GM21360 (cell line): ENCODE results near the gene PARP3.
A peak's percentile ranks its signal among the peaks of the same experiment; 100 is the strongest.
"Not testable (repeated sequence)": the region's sequence is repeated elsewhere in the genome, so short reads cannot be mapped to it uniquely, and the experiment has no call there.

Source experiments
- ATAC-seq: cut with Tn5 transposase; IDR thresholded peaks from one replicate; pipeline ENCODE4 v1.9.1; 2021; ENCODE audit warnings: mild to moderate bottlenecking, moderate library complexity; ENCODE audit not compliant: unreplicated experiment

PARP3 gene

GRCh38 chr3:51983578-51984268 lies 41.6 kb downstream of the PARP3 start:
- ATAC-seq = no peak

GRCh38 chr3:51984269-51984647 lies 42.1 kb downstream of the PARP3 start:
- no peak for ATAC-seq

DNA sequence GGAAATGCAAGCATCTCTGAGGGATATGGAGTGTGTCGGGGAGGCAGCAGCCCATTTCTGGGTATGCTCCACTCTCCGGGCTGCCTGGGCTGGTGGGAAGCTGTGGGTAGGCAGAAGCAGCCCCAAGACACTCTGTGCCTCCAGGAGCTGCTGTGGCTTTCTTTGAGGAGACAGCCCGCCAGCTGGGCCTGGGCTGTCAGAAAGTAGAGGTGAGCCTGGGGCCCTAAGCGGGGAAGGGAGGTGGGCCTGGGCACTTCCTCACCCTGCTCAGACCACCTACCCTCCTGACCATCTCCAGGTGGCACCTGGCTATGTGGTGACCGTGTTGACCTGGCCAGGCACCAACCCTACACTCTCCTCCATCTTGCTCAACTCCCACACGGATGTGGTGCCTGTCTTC lies 42.9 kb downstream of the PARP3 start:
- ATAC-seq = no peak

DNA sequence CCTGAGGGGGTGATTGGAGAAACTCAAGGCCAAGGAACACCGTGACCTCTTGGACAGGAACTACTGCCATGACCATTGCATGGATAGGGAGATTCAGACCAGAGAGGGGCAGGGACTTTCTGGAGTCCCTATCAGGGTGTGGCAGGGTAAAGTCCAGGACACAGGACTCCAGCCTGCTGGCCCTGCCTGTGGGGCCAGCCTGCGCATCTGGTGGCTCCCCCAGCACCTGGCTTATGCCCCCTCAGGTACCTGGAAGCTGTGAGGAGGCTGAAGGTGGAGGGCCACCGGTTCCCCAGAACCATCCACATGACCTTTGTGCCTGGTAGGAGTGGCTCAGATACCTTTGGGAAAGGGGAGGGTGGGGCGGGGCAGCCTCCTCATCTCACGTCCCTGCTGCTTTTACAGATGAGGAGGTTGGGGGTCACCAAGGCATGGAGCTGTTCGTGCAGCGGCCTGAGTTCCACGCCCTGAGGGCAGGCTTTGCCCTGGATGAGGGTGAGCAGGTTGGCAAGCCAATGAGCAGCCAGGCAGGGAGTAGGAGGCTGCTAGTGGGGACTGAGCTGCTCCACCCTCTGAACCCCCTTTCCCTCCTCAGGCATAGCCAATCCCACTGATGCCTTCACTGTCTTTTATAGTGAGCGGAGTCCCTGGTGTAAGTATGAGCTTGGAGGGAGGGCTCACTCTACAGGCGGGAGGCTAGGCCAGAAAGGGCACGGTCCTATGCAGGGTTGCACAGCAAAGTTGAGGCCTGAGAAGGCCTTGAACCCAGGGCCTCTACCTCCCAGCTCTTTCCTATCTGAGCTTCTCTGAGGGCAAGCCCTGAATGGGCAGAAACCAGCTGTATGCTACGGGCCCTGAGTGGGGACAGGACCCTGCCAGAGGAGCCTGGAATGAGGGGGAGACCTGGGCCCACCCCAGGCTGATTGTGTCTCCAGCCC lies 44.1 kb downstream of the PARP3 start:
- ATAC-seq = no peak

DNA sequence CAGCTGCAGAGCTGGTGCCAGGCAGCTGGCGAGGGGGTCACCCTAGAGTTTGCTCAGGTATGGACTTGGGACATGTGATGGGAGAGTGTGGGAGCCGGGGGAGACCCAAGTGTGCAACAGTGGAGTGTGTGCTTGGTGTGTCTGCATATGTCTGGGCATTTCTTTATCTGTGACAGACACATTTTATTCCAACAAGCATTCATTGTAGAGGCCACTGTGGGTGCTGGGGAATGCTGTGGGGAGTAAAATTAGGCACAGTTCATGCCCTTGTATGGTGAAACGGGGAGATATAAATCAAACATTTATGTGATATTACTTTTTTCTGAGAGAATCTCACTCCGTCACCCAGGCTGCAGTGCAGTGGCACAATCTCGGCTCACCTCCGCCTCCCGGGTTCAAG lies 45.4 kb downstream of the PARP3 start:
- ATAC-seq = no peak

DNA sequence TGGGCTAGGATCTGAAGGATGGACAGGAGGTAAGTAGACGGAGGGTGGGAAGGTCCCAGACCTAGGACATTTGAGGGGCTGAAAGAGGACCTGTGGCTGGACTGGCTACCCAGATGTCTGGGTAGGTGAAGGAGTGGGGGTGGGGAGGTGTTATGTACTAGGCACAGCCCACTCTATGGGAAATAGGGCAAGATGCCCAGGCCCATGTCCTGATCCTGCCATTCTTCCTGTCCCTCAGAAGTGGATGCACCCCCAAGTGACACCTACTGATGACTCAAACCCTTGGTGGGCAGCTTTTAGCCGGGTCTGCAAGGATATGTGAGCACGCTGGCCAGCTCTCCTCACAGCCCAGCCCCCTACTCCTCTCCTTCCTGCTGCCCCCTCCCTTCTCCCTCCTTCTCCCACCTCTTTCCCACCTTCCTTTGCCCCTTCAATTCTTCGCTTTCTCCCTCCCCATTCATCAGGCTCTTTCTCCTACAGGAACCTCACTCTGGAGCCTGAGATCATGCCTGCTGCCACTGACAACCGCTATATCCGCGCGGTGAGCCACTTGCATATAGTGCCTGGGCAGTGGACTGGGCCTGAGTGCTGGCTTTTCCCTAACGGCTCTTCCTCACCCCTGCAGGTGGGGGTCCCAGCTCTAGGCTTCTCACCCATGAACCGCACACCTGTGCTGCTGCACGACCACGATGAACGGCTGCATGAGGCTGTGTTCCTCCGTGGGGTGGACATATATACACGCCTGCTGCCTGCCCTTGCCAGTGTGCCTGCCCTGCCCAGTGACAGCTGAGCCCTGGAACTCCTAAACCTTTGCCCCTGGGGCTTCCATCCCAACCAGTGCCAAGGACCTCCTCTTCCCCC lies 46.4 kb downstream of the PARP3 start:
- no peak for ATAC-seq

DNA sequence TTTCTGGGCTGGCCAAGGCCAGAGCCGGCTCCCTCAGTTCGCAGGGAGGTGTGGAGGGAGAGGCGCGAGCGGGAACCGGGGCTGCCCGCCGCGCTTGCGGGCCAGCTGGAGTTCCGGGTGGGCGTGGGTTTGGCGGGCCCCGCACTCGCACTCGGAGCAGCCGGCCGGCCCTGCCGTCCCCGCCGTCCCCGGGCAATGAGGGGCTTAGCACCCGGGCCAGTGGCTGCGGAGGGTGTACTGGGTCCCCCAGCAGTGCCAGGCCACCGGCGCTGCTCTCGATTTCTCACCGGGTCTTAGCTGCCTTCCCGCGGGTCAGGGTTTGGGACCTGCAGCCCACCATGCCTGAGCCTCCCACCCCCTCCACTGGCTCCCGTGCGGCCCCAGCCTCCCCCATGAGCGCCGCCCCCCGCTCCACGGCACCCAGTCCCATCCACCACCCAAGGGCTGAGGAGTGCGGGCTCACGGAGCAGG lies 48.4 kb downstream of the PARP3 start:
- ATAC-seq = not testable (repeated sequence)

- no peak for ATAC-seq
Measured at GRCh38 chr3:51992017-51992682, 50.0 kb downstream of the PARP3 start.

DNA sequence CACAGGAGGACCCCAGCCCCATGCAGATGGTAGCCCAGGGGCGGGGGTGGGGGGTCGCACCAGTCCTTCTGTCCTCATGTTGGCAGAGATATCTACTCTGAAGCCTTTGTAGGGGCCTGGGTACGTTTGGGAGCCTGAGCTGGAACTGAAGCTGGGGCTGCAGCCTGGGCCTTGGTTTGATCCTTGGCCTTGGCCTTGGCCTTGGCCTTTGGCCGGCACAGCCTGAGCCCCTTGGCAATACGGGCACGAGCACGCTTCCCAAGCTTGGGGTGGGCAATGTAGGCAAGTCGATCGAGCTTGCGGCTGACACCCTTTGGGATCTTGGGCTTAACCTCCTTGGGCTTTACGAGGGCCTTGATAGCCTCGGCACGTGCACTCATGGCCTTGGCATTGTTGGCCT lies 51.5 kb downstream of the PARP3 start:
- not testable (repeated sequence) for ATAC-seq

- no peak for ATAC-seq
Measured at GRCh38 chr3:51994530-51994929, 52.4 kb downstream of the PARP3 start.

DNA sequence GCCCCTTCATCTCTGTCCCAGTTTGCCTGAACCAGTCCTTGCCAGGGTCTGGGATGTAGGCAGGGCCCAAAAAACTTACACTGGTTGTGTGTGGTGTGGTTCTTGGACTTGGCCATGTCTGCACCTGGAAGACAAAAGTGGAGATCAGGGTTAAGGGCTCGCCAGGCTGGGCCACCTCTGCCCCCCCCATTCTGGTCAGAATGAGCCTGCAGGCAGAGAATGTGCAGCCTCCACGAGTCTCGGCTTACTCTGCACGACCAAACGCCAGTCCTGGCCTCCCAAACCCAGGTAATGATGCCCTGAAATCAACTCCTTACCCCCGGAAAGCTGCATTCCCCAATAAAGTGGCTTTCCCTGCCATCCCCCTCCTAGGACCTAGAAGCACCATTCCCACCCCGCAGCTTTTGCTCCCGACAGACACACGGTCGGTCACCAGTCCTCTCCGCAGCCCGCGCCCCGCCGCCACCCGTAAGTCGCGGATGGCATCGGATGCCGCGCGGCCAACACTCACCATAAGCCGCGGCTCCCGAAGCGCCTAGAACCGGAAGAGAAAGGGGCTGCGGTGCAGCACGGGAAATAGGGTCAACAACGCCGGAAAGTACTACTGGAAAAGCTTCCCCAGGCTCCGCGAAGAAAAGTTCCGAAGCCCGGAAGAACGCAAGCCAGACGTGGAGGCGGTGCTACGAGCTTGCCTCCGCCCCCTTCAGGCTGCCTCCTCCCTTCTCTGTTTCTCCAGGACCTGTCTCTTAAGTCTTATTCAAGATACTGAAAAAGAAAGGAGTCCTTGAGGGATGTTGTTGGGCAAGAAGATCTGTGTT lies 53.4 kb downstream of the PARP3 start, which contains the start of gene RPL29:
Gene RPL29, minus strand, starts transcription at position 550 of the 818 bp plus-strand sequence. Its CDS starts 434 bp downstream, at position 116.
- peak; percentile 86 for ATAC-seq

- ATAC-seq = no peak
Measured at GRCh38 chr3:51997172-51997571, 55.0 kb downstream of the PARP3 start.

- no peak for ATAC-seq
Measured at GRCh38 chr3:51997935-51998596, 55.9 kb downstream of the PARP3 start.
